Measurements from ENCODE around the gene HECW1. TPM values are rescaled to one million over a fixed set of nuclear protein-coding genes. Genes with fewer than 3 reads are reported as not detected.
A peak's percentile ranks its signal among the peaks of the same experiment; 100 is the strongest.

Gene HECW1
- total and polyA plus RNA-seq, 2 of the 8 experiments (the other 6 are each of a cell fraction or from before 2014, with no cell fraction given) = 2.9 to 12.7 TPM

GRCh38 chr7:43071604-43072003 is 40.8 kb upstream of the HECW1 start (continued):
- TF ChIP-seq HDAC2 (IDR thresholded peaks at IDR 0.05; ENCODE audit: borderline replicate concordance in 1 of 2, low read depth in 2 of 2, low read length in 2 of 2) = peak; percentile 23 to 53; a peak in 1 of 4 replicates

Measured in H1 (cell line).